HS-5 (cell line): ENCODE measurements around the gene PLXNB3.

ENCODE experiments used
- DNase-seq: peaks from one replicate; pipeline ENCODE4 v3.0.0-alpha.2; 2012; ENCODE audit warnings: low read depth

Gene PLXNB3

DNA sequence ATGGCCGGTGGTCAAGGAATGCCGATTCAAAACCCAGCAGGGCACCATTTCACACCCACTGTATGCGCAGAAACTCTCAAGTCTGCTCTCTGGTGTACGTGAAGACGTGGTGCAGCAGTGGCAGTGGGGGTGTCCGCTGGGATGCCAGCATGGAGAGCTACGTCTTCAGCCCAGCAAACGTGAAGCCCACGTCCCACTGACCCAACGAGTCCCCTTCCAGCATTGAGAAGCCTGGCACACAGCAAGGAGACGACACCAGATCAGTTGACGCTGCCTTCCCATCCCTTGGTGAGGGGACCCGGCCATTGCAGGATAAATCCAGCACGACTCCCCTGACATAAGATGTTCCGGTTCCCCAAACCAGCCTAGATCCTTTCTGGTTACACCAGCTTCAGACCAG is 2.2 kb upstream of the PLXNB3 start:
- no peak for DNase-seq

DNA sequence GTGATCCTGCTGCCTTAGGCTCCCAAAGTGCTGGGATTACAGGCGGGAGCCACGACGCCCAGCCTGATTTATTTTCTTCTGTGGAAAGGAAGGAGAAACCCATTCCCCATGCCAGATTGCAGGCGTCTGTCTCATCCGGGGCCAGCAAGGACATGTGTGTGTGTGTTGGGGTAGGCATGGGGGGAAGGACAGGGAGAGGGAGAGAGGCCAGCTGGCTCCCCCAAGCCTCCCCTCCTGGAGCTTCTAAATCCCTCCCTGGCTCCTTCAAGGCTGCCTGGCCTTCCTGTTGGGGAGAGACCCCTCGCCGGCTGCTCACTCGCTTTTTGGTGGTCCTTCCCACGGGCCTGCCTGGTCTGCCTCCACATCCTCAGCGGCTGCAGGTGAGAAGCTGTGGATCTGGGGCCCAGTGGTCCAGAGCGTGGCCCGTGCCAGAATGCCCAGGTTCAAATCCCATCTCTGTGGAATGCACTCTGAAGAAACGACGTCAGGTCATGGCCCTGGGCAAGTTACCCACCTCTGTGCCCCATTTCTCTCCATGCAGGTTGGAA is 1.3 kb upstream of the PLXNB3 start:
- DNase-seq: no peak

GRCh38 chrX:153763298-153763932 is 634 bp upstream of the PLXNB3 start:
- DNase-seq: no peak

- DNase-seq: no peak
Measured at GRCh38 chrX:153764786-153765137, 713 bp downstream of the PLXNB3 start.

GRCh38 chrX:153765138-153766079 is 1.4 kb downstream of the PLXNB3 start:
- no peak for DNase-seq

DNA sequence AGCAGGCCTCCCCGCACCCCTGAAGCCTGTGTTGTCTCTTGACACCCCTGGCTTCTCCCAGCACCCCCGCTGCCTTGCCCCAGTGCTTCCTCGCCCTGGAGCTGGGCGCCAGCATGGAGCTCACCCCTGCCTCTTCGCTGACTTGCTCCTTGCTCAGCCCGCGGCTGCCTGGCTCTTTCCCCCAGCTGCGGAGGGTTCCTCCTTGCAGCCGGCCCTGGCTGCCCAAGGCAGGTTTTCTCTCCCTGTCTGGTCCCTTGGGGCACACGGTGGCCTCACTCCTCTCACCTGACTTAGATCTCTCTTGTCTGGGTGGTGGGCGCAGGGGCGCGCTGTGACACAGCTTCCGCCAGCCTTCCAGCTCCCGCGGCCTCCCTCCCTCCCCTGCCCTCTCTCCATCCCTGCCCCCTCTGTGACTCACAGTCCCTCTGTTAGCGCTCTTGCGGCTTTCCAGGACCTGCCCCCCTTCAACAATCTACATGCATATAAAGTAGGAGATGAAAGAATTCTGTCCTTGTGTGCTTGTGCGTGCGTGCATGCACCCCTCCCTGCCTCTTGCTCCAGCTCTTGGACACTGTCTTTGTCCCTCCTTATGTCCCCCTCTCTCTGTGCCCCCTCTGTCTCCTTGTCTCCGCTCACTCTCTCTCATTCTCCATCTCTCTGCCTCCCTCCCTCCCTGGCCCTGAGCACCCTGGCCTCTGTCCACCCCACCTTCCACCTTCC is 2.2 kb downstream of the PLXNB3 start:
- DNase-seq: peak; percentile 36

GRCh38 chrX:153766871-153767673 is 3.0 kb downstream of the PLXNB3 start:
- DNase-seq: no peak

DNA sequence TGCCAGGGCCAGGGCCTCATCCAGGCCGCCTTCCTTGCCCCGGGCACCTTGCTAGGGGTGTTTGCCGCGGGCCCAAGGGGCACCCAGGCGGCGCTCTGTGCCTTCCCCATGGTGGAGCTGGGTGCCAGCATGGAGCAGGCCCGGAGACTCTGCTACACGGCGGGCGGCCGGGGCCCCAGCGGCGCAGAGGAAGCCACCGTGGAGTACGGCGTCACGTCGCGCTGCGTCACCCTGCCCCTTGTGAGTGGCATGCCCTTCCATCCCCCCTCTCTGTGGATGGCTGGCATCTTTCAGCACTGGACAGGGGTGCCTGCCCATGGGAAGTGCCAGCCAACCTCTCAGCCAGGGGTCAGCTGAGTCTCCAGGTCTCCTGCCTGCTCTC is 3.6 kb downstream of the PLXNB3 start:
- DNase-seq: no peak

GRCh38 chrX:153768311-153769157 is 4.5 kb downstream of the PLXNB3 start:
- no peak for DNase-seq

DNA sequence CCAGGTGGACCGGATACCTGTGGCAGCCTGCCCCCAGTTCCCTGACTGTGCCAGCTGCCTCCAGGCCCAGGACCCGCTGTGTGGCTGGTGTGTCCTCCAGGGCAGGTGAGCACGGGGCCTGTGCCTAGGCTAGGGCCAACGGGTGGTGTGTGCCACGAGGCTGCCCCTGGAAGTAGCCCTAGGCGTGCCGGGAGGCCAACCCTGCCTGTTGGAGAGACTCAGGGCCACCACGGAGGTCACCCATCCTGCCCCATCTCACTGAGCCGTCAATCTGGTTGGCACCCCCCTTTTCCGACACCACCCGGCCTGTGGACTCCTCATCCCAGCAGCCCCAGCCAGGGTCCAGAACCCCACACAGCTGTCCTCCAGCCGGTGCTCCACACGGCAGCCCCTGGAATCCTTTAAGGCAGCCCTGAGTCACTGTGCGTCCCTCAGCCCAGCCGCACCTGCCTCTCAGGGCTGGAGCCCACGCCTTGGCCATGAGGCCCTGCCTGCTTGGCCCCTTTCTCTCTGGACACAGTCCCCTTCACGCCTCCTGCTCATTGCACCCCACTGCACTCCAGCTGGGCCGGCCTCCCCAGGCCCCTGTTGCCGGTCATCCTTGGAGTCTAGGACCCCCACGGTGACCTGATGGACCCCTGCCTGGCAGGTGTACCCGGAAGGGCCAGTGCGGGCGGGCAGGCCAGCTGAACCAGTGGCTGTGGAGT is 5.3 kb downstream of the PLXNB3 start:
- no peak for DNase-seq

GRCh38 chrX:153769865-153770600 is 6.0 kb downstream of the PLXNB3 start:
- DNase-seq: no peak

- no peak for DNase-seq
Measured at GRCh38 chrX:153770601-153771414, 6.8 kb downstream of the PLXNB3 start.

DNA sequence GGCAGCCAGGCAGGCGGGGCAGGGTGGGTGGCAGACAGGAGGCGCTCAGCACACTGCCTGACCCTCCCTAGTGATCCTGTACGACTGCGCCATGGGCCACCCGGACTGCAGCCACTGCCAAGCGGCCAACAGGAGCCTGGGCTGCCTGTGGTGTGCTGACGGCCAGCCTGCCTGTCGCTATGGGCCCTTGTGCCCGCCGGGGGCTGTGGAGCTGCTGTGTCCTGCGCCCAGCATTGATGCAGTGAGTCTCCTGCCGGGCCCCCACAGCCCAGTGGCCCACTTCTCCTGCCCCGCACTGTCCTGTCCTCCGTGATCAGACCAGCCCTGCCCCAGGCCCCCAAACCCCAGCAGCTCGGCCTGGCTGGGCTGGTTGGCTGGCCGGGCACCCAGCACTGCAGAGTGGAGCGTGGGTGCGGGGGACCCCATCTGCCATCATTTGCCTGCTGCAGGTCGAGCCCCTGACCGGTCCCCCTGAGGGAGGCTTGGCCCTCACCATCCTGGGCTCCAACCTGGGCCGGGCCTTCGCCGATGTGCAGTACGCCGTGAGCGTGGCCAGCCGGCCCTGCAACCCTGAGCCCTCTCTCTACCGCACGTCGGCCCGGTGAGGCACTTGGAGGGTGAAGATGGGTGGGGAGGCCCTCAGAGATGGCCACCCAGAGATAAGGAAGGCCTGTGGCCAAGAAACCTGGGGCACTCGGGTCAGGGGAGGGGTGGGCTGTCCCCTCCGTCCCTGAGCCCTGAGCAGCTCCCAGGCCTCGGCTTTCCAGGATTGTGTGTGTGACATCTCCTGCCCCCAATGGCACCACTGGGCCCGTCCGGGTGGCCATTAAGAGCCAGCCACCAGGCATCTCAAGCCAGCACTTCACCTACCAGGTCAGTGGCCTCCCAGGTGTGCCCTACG is 7.6 kb downstream of the PLXNB3 start:
- no peak for DNase-seq

- DNase-seq: no peak
Measured at GRCh38 chrX:153772316-153773217, 8.5 kb downstream of the PLXNB3 start.

DNA sequence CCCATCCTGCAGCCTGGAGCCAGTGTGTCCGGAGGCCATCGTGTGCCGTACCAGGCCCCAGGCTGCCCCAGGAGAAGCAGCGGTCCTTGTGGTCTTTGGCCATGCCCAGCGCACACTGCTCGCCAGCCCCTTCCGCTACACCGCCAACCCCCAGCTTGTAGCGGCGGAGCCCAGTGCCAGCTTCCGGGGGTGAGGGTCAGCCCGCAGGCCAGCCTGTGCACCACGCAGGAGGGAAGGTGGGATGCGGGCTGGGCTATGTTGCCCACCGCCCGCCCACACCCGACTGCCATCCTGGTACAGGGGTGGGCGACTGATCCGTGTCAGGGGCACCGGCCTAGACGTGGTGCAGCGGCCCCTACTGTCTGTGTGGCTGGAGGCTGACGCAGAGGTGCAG is 9.2 kb downstream of the PLXNB3 start:
- no peak for DNase-seq
